Measurements from ENCODE around the gene DHX16.
"Not testable (repeated sequence)": the region's sequence is repeated elsewhere in the genome, so short reads cannot be mapped to it uniquely, and the experiment has no call there.

Gene DHX16

GRCh38 chr6:30678964-30679726 lies 6.3 kb upstream of the DHX16 start:
- peak overlapping the region; percentile 3 for H3K4me3 ChIP-seq (ENCODE audit: control insufficient read depth, low read depth, low read length)
- TF ChIP-seq CTCF (IDR thresholded peaks at IDR 0.05; ENCODE audit: control insufficient read depth, insufficient read depth, low read depth, low read length, missing control alignments): peak; percentile 93
- DNase-seq (ENCODE audit: low read depth): no peak

DNA sequence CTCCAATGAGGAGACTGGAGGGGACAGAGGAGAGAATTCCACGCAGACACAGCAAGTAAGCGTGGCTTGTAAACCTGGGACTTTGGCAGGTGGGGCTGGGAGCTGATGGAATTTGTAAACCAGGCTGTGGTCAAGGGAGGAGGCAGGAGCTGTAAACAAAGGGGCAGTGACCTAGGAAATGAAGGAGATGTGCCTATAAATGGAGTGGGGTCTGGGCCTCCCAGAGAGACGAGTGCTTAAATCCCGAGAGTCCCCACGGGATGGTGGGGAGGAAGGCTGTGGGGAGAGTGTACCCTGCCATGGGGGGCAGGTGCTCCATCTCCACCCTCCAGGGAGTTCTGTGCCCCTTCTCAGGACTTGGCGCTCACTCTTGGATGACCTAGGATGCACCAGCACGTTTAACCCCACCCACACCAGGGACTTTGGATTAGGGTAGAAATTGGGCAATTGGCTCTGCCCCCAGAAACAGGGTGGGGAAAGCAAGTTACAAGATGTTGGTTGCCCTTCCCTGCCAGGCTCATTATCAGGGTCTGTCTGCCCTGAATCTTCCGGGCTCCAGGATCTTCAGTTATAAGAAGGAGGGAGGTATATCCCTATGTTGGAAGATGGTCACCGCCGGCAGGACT lies 4.0 kb upstream of the DHX16 start:
- no peak for TF ChIP-seq CTCF (IDR thresholded peaks at IDR 0.05; ENCODE audit: control insufficient read depth, insufficient read depth, low read depth, low read length, missing control alignments)
- DNase-seq (ENCODE audit: low read depth): no peak
- H3K4me3 ChIP-seq (ENCODE audit: control insufficient read depth, low read depth, low read length): no peak overlapping the region

GRCh38 chr6:30670760-30671527 lies 1.9 kb downstream of the DHX16 start:
- no peak for DNase-seq (ENCODE audit: low read depth)
- TF ChIP-seq CTCF (IDR thresholded peaks at IDR 0.05; ENCODE audit: control insufficient read depth, insufficient read depth, low read depth, low read length, missing control alignments): peak; percentile 12
- H3K4me3 ChIP-seq (ENCODE audit: control insufficient read depth, low read depth, low read length): no peak overlapping the region

DNA sequence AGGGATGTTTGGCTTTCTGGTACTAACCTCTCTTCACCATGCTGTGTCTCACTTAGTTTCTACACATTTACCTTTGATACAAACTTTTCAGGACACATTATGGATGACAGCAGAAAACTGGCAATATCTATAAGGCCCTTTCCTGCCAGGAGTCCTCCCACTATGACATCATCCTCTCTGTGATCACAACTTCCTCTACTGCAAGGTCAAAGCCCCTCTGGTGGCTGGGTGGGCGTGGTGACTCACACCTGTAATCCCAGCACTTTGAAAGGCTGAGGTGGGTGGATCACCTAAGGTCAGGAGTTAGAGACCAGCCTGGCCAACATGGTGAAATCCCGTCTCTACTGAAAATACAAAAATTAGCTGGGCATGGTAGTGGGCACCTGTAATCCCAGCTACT lies 6.5 kb downstream of the DHX16 start:
- DNase-seq (ENCODE audit: low read depth); H3K4me3 ChIP-seq (ENCODE audit: control insufficient read depth, low read depth, low read length): not testable (repeated sequence)

GRCh38 chr6:30664994-30665767 lies 7.6 kb downstream of the DHX16 start:
- TF ChIP-seq CTCF (IDR thresholded peaks at IDR 0.05; ENCODE audit: control insufficient read depth, insufficient read depth, low read depth, low read length, missing control alignments): no peak
- DNase-seq (ENCODE audit: low read depth): no peak
- H3K4me3 ChIP-seq (ENCODE audit: control insufficient read depth, low read depth, low read length): no peak overlapping the region

DNA sequence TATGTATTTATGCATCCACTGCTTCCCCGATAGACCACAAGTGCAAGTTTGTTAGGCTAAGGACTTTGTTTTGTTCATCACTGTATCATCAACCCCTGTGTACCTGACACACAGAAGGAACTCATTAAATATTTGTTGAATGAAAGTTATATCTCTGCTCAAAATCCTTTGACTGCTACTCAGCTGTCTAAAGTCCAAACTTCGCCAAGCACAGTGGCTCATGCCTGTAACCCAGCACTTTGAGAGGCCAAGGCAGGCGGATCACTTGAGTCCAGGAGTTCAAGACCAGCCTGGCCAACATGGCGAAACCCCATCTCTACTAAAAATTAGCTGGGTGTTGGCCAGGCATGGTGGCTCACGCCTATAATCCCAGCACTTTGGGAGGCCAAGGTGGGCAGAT lies 14.9 kb downstream of the DHX16 start:
- not testable (repeated sequence) for DNase-seq (ENCODE audit: low read depth); H3K4me3 ChIP-seq (ENCODE audit: control insufficient read depth, low read depth, low read length)

DNA sequence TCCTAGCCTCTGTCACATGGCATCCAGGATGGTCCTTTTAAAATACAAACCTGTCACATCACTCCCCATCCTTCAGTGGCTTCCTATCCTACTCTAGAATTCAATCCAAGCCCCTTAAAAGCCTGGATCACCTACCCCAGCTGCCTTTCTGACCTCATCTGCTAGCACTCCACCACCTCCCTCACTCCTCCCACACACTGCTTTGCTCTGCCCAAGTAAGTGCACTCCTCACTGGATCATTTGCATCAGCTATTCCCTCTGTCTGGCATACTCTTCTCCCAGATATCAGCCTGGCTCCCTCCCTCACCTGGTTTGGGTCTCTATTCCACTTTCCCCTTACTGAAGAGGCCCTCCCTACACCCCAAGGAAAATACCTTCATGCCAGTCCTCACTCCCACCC lies 15.4 kb downstream of the DHX16 start:
- no peak for DNase-seq (ENCODE audit: low read depth)
- no peak overlapping the region for H3K4me3 ChIP-seq (ENCODE audit: control insufficient read depth, low read depth, low read length)
- TF ChIP-seq CTCF (IDR thresholded peaks at IDR 0.05; ENCODE audit: control insufficient read depth, insufficient read depth, low read depth, low read length, missing control alignments): no peak

Measured in AG09309 (cell line).